HuH-7 (cell line): ENCODE results near the gene SLC25A47.

ENCODE experiments used
- DNase-seq: peaks from one replicate; pipeline ENCODE4 v3.0.0; 2011; ENCODE audit warnings: low spot score

Gene SLC25A47

GRCh38 chr14:100375963-100376735 lies 53.0 kb downstream of the SLC25A47 start, which contains the start of gene WDR25:
Gene WDR25, plus strand, starts transcription at chr14:100376485.
- peak; percentile 82 for DNase-seq

DNA sequence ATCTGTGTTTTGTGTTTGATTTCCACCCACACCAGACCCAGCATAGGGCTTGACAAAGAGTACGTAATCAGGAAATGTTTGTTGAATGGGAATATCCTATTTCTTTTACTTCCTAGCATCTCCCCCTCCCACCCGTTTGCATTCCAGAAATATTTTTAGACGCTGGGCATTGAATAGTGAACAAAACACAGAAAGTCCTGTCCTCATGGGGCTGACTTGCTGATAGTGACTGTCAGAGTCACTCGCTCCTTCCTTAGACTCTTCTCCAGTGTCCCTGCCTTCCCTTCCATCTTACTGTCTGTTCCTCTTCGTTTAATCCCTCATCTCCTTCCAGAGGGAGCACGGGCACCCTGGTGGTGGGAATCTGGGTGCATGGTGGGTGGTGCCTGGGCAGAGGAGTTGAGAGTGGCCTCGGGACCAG lies 53.6 kb downstream of the SLC25A47 start:
- DNase-seq, result peak; percentile 40
